ENCODE results near the gene CX3CR1.
"Not testable (repeated sequence)": the region's sequence is repeated elsewhere in the genome, so short reads cannot be mapped to it uniquely, and the experiment has no call there.

CX3CR1 gene

DNA sequence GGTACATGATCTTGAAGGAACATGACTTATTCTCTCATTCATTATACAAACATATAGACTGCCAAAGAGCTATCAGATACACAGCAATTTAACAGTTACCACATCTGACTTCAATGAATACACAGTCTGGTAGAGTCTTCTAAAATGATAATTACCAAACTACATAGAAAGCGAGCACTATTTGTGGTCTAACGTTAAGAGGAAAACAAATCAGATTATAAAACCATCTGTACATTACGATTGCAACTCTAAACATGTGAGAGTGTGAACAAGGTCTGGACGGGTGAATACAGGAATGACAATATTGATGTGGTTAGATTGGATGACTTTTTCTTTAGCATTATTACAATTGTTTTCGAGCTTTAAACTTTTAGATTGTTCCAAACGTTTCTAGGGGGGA, 16.3 kb downstream of the CX3CR1 start:
- no peak for DNase-seq

DNA sequence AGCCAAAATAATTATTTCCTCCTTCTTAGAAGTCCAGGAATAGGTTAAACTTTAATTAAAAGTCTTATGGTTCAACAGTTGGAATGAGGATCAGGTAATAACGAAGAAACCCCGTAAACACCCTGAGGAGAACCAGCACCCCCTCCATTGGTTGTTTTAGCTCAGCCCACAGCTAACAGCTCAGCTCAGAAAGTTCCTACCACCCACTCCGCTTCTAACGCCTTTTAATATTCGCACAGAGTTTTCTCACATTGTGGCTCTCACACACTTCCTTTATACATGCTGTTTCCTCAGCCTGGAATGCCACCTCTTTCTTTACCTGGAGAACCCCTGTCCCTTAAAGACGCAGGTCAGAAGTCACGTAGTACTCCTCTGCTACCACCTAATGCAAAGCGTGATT, 17.0 kb downstream of the CX3CR1 start:
- DNase-seq = no peak

- no peak for DNase-seq
Measured at GRCh38 chr3:39261726-39262125, 18.1 kb downstream of the CX3CR1 start.

DNA sequence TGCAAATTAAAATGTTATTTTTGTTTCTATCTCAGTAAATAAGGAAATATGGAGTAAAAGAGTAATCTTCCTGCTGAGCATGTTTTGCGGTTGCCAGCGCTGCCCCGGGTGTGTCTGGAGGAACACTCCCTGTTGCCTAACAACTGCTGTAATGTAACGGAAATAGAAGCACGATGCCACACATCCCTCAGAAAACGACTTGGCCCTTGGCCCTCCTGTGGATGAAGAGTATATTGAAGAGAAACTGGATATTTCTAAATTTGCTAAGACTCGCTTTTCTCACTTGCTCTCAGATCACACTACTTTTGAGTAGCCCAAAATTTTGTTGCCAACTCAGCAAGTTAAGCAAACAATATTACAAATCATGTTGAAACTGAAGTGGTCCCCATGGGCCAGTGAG, 18.9 kb downstream of the CX3CR1 start:
- DNase-seq = no peak

DNA sequence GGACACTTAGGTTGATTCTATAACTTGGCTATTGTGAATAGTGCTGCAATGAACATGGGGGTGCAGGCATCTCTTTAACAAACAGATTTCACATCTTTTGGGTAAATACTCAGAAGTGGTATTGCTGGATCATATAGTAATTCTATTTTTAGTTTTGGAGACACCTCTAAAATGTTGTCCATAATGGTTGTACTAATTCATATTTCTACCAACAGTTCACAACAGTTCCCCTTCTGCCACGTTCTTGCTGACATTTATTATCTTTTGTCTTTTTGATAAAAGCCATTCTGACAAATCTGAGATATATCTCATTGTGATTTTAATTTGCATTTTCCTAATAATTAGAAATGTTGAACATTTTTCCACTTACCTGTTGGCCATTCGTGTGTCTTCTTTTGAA, 19.5 kb downstream of the CX3CR1 start:
- DNase-seq = no peak

- no peak for DNase-seq
Measured at GRCh38 chr3:39255503-39256325, 24.1 kb downstream of the CX3CR1 start.

DNA sequence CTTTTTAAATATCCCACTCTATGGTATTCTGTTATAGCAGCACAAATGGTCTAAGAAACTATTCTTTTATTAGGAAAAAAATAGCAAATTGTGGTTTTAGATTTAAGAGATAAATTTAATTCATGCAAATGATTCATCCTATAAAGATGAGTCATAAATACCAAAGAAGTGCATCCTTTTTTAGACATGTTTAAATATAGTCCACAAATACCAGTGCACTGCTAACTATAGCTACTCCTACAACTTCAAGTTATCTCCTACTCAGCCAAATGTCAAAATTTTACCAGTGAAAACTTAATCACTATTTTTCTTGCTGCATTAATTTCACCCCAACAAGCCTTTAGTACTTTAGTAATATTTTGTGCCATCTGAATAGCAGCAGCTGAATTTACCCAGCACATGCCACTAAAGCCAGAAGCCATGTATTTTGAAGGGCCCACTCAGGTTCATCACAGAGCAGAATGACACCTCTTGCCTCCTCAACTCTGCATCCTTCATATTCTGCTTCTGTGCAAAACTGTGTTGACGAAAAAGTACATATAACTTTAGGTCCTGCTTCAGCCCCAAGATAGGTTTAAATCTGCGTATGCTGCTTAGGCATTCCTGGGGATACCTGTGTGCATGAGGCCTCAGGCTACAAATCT, 24.9 kb downstream of the CX3CR1 start:
- no peak for DNase-seq

- no peak for DNase-seq
Measured at GRCh38 chr3:39251576-39251975, 28.3 kb downstream of the CX3CR1 start.

- DNase-seq = no peak
Measured at GRCh38 chr3:39250116-39250747, 29.6 kb downstream of the CX3CR1 start.

DNA sequence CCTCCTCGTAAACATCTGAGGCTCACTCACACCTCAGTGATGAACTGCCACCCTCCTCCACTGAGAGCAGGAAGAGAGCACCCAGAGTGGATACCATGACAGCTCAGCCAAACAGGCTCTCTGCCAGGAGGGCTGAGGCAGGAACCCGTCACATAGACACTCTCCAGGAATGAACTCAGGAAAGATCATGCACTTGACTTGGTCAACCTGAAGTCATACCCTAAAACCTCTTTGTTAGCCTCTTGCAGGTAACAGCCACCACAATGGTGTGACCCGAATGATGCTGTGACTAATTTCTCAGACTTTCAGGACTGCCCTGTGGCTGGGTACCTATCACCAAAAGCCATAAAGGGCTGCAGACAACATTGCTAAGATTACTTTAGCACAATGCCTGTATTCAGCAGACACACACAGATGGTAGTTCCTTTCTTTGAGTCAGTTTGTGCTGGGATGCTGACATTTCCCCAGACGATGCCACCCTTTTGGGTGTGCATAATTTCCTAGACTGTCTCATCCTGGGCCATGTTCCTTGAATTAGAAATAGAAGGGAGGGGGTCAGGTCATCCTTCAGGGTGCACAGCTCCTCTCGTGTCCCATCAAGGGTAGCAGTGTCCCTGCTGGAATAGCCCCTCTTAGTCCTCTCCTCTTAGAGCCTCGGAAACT, 30.3 kb downstream of the CX3CR1 start:
- DNase-seq = no peak

DNA sequence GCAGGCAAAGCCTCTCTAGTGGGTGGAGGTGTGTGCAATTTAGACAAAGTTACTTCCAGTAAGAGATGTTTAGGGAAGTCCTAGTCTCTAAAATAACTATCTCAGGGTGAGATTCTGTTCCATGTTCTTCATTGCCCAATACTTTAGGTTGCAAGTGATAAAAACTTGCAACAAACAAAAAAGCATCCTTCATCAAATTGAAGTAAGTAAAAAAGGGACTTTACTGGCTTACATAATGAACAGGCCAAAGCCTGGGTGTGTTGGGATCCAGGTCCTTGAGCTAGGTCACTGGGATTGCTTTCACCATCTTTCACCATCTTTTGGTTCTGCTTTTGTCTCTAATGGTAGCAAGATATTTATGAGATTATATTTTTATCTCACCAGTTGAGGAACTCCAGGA, 38.3 kb downstream of the CX3CR1 start:
- DNase-seq = no peak

- no peak for DNase-seq
Measured at GRCh38 chr3:39237027-39237426, 42.8 kb downstream of the CX3CR1 start.

- no peak for DNase-seq
Measured at GRCh38 chr3:39234651-39235050, 45.2 kb downstream of the CX3CR1 start.

- no peak for DNase-seq
Measured at GRCh38 chr3:39232859-39233258, 47.0 kb downstream of the CX3CR1 start.

- DNase-seq = no peak
Measured at GRCh38 chr3:39230453-39230852, 49.4 kb downstream of the CX3CR1 start.

DNA sequence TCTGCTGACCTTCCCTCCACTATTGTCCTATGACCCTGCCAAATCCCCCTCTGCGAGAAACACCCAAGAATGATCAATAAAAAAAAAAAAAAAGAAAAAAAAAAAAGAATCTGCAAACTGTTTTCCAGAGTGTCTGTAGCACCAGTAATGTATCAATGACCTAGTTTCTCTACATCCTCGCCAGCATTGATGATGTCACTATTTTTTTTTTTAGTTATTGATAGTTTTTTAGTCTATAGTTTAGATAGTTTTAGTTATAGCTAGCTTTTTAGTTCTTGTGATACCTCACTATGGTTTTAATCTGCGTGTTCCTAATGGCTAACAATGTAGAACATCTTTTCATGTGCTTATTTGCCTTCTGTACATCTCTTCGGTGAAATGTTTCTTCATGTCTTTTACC, 51.3 kb downstream of the CX3CR1 start:
- no peak for DNase-seq

DNA sequence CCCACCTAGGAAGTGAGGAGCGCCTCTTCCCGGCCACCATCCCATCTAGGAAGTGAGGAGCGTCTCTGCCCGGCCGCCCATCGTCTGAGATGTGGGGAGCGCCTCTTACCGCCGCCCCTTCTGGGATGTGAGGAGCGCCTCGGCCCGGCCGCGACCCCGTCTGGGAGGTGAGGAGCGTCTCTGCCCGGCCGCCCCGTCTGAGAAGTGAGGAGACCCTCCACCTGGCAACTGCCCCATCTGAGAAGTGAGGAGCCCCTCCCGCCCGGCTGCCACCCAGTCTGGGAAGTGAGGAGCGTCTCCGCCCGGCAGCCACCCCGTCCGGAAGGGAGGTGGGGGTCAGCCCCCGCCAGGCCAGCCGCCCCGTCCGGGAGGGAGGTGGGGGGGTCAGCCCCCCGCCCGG, 52.2 kb downstream of the CX3CR1 start:
- not testable (repeated sequence) for DNase-seq

DNA sequence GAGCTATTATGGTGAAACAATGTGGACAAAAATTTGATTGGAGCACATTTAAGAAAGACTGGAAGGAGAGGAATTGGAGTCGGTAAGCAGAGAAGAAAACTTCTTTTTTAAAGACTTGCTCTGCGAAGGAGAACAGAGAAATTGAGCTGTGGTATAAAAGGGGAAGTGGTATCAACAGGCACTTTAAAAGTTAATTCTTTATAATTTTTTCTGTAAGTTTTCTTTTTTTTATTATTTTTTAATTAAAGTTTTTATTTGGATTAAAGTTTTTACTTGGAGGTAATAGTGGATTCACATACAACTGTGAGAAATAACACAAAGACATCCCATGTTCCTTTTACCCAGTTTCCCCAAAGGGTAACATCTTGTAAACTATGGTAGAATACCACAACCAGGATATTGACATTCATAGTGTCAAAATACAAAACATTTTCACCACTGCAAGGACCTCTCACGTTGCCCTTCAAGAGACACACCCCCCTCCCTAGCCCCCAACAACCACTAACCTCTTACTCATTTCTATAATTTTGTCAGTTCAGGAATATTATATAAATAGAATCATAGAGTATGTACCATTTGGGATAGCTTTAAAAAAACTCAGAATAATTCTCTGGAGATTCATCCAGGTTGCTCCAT, 53.6 kb downstream of the CX3CR1 start:
- DNase-seq = no peak

DNA sequence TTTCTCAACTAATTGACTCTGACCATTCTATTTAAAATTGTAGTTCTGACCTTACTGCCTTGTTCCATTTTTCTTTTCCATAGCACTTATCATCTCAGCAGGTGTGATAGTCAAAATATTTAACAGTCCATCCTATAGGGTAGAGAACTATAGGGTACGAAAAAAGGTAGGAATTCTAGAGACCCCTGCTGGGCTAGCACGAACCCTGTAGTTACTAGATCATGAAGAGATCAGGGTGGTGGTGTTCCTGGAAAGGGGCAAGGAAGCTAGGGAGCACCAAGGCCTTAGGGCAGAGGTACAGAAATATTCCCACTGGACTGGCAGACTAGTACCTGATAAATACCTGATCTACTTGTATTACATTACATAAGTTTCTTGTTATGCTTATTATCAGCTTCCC, 55.5 kb downstream of the CX3CR1 start:
- DNase-seq = no peak

DNA sequence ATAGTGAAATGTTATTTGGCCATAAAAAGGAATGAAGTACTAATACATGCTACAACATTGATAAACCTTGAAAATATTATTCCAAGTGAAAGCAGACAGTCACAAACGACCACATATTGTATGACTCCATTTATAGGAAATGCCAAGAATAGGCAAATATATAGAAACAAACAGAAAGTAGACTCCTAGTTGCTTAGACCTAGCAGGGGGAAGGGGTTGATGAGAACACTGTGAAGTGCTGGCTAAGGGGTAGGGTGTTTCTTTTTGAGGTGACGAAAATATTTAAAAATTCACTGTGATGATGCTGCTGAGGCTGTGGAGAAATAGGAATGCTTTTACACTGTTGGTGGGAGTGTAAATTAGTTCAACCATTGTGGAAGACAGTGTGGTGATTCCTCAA, 56.9 kb downstream of the CX3CR1 start:
- no peak for DNase-seq

DNA sequence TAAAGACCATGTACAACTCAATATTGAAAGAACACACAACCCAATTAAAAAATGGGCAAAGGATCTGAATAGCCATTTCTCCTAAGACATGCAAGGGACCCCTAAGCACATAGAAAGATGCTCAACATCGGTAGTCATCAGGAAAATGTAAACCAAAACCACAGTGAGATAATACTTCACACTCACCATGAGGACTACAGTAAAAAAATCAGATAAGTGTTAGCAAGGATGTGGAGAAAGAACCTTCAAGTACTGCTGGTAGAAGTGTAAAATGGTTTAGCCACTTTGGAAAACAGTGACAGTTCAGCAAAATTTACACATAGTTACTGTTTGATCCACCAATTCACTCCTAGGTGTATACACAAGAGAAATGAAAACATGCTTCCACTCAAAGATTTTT, 57.4 kb downstream of the CX3CR1 start:
- DNase-seq = no peak

DNA sequence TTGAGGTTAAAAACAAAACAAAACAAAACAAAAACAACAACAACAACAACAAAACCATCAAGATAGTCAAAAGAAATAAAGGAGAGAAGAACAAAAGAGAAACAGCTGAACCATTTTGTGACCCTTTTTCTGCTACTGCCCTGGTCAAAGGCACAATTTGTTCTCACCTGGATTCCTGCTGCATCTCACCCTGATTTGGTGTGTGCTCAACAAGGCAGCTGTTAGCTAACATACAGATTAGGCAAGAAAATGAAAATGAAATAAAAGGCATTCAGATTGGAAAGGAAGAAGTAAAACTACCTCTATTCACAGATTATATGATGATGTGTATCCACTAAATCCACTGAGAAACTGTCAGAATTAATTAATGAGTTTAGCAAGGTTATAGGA, 58.7 kb downstream of the CX3CR1 start:
- no peak for DNase-seq

Data from NCI-H2107 (cell line).